HG03064 (cell line): Measurements from ENCODE around the gene PPIF.

ENCODE experiments used
- ATAC-seq: cut with Tn5 transposase; IDR thresholded peaks from one replicate; pipeline ENCODE4 v1.9.1; 2021; ENCODE audit warnings: low read depth; ENCODE audit not compliant: unreplicated experiment

PPIF gene

DNA sequence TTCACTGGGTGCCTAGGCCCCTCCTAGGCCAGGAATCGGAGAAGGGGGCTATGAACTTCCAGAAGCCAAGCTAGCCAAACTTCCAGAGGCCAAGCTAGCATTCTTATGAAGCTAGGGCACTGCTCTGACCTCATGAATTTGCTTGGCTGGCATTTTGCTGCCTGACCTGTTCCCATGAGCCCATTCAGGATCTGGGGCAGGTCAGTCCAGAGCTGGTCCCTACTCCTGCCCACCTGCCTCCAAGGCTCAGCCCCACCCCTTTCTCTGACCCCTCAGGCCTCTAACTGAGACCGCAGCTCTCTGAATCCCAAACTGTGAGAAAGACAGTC is 1.3 kb upstream of the PPIF start:
- ATAC-seq: no peak

DNA sequence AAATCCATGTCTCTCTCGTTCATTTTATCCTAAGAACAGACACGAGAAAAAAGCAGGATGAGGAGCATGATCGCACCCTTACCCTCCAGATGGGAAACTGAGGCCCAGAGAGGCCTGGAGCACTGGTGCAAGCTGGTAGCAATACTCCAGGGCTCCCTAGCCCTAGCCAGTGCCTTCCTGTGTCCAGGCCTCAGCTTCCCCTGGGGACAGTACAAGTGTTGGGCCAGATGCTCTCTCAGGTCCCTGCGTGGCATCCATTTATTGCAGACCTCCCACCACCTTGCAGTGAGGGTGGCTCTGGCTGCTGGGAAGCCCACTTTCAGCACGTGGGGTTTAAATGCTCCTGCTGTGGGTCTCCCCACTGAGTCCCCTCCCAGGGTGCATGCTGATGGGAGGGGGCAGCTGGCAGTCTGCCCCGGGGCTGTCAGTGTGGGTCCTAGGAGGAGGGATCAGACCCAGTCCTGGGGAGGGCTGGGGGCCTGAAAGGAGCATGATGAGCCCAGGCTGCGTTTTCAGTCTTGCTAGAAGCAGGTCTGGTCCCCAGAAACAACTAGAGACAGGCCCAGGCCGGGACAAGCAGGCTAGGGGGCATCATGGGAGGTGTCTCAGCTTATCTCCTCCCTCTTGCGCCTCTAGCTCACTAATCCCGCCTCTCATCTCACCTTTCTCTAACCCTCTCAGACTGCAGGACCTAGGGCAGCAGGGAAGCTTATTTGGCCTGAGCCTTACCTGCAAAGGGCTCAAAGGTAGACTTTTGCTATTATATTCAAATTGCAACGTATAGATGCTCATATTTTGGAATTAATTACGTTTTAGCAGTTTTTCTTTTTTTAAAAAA is 662 bp upstream of the PPIF start:
- no peak for ATAC-seq

DNA sequence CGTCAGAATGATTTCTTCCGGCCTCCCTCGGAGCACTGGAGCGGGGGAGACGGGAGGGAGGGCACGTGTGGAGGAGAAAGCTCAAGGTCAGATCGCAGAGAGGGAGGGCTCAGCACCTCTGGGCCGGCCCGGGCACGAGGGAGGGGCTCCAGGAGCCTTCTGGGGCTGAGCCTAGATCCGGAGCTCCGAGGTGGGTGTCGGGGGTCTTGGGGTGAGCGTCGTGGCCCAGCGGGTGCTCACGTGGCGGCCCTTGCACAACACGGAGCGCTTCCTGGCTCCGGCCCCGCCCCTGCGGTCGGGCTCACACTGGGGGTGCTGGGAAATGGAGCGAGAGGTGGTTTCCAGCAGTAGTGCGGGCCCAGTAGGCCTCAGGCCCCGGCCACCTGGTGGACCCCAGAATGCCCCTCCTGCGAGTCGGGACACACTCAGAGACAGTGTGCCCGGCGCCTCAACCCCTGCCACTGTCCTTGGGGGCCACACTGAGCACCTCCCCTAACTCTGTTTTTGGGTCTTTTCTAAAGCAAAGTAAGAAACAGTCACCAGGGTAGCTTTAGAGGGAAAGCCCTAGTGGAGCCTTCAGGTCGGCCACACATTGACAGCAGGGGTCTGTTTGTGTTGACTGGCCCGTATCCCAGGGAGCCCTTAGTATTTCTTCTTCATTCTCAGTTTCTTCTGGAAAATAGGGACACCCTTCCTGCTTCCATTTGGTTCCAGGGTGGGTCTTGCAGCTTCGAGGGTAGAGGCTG is 798 bp downstream of the PPIF start:
- peak; percentile 53 for ATAC-seq

DNA sequence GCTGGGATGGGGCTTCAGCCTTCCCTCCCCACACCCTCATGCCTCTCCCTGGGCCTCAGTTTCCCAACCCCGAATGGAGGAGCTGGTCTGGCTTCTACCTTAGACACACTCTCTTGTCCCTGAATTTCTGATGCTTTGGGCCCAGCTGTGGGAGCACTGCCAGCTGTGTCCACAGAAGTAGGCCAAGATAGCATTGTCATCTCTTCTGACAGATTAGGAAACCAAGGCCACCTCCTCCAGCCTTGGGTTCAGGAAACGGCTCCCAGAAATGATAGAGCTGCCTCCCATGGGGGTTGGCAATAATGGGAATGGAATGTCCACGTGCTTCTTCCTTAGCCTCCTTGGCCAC is 1.3 kb downstream of the PPIF start:
- ATAC-seq: no peak

DNA sequence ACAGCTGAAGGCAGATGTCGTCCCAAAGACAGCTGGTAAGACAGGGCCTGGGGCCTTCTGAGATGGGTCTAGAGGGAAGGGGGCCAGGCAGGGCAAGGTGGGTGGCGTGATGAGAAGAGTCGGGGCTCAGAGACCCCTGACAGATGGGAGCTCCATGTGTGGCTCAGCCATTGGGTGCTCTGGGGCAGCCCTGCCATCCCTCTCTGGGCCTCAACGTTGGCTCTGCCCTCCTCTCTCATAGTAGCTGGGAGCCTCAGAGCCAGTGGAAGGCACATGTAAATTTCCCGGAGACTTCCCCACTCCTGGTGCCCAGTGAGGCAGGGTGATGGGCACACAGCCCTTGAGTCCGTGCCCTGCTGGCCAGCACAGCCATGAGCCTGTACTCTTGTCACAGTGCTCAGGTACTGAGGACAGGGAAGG is 1.8 kb downstream of the PPIF start:
- ATAC-seq: no peak

DNA sequence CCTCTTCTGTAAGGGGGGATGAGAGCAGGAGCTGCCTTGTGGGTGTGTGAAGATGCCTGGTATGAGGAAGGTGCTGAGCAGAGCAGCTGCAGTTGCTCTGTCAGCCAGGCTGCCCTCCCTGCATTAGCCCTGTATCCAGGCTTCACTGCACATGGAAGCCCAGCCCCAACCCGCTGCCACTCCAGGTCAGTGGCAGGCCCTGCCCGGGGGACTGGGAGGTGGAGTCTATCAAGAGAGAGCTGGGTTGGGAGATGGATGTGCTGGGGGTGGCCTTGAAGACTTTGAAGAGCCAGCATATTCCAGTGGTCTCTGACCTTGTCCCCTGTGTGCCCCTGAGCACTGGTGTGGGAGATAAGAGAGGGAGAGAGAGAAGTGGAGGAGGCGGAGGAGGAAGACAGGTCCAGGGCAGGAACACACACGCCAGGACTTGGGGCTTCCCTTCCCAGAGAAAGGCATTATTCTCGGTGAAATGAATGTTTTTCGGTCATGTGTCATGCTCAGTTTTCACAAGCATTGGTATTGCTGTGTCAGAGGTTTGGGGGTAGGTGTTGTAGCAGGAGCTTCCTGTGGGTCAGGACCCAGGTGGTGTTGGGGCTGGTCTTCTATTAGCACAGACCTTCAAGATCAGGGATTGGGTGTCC is 2.6 kb downstream of the PPIF start:
- ATAC-seq: no peak

DNA sequence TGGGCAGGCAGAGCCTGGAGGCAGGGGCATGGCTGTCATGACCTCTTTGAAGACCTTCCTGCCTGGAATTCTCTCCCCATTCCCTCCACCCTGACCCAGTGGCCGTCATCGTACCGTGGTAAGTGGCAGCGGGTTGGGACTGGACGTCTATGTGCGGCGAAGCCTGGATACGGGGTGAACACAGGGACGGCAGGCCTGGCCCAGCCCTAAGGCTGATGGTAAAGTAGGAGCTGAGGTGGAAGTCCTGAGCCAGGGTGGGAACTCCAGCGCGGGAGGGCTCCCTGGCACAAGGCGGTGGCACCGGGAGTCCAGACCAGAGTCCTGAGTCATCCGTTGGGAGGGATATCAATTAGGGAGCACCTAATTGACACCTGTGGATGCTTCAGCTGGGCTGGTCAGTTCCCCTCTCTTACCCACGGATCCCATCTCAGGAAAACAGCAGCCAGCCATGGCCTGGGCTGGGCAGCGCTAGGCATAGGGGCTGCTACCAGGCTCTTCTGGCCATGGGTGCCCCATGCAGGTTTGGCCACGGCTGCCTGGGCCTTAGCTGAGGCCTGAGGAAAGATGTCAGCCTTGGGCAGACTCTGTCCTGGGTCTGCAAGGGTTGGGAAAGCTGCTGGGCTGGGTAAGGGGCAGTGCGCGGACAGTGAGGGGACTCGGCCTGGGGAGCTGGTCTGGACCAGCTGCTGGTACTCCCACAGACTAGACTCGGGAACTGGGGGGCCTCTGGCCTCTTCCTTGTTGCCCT is 3.3 kb downstream of the PPIF start:
- ATAC-seq: no peak

DNA sequence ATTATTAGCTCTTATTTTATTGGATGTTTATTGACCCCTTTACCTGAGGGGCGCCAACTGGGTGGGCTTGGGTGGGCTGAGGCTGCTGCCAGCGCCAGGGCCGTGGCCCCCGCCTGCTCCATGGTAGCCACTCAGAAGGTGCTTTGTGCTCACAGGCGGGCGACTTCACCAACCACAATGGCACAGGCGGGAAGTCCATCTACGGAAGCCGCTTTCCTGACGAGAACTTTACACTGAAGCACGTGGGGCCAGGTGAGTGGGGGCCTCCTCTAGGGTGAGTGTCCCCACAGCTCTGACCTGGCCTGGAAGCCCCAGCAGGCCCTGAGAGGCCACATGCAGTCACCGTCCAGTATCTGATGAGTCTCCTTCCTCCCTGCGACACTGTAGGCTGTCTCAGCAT is 4.1 kb downstream of the PPIF start:
- no peak for ATAC-seq

DNA sequence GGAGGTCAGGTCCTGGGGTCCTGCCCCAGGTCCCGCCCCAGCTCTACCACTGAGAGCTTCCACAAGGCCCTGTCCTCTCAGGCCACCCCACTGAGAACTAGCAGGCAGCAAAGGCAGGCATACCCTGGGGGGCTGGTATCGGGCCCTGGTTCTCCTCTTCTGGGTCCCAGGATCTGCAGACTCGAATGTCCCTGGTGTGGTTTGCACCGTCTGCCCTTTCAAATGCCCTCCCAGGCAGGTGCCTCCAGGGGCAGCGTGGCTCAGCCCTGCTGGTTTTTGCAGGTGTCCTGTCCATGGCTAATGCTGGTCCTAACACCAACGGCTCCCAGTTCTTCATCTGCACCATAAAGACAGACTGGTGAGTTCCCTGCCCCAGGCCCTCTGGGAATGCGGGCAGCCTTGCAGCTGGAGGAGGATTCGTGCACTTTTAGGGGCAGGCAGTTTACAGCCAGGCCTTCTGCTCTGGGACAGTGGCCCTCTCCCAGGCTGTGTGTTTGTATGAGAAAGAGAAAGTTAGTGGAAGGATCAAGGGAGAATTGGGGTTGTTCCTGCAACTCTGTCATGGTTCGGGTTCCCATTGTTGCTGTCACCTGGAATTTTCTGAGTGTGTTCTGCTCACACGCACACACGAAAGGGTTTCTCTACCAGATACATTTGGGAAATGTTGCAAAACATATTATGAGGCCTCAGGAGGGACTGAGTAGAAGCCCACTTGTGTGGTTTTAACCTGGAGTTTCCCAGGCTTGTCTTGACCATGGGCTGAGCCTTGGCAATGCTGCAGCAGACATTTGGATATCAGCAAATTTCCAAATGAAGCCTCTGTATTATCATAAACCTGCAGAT is 5.0 kb downstream of the PPIF start:
- ATAC-seq: no peak

DNA sequence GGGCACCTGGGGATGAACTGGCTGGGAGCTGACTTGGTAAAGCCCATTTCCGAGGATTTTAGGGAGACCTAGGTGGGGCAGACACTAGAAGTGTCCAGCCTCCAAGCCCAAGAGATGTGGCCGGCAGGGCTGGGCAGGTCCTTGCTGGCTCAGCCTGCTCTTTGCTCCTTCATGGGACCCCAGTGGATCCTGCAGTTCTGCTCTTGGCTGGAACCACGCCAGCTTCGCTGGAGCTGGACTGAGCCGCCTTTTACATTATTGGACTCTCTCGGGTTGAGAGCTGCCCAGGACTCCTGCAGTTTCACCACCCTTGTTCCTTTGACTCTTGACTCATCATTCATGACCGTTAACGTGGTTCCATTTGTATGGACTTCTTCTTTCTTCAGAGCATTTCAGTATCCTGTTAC is 5.7 kb downstream of the PPIF start:
- no peak for ATAC-seq

DNA sequence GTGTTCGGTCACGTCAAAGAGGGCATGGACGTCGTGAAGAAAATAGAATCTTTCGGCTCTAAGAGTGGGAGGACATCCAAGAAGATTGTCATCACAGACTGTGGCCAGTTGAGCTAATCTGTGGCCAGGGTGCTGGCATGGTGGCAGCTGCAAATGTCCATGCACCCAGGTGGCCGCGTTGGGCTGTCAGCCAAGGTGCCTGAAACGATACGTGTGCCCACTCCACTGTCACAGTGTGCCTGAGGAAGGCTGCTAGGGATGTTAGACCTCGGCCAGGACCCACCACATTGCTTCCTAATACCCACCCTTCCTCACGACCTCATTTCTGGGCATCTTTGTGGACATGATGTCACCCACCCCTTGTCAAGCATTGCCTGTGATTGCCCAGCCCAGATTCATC is 6.5 kb downstream of the PPIF start:
- no peak for ATAC-seq

DNA sequence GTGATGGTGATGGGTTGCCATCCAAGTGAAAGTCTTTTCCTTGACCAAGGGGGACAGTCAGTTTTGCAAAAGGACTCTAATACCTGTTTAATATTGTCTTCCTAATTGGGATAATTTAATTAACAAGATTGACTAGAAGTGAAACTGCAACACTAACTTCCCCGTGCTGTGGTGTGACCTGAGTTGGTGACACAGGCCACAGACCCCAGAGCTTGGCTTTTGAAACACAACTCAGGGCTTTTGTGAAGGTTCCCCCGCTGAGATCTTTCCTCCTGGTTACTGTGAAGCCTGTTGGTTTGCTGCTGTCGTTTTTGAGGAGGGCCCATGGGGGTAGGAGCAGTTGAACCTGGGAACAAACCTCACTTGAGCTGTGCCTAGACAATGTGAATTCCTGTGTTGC is 6.9 kb downstream of the PPIF start:
- no peak for ATAC-seq

DNA sequence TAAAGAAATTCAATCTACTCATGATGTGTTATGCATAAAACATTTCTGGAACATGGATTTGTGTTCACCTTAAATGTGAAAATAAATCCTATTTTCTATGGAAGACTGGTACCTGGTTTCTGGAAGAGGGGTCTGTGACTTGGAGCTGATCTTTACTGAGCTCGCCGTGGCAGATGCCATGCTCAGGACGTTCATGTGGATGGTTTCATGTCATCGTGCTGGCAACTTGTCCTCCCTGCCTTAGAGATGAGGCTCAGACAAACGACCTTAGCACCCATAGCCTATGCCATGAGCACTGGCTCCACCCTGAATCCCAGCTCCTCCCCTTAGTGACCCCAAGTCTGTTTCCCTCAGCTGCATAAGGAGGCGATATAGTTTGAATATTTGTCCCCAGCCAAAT is 7.3 kb downstream of the PPIF start:
- ATAC-seq: no peak

DNA sequence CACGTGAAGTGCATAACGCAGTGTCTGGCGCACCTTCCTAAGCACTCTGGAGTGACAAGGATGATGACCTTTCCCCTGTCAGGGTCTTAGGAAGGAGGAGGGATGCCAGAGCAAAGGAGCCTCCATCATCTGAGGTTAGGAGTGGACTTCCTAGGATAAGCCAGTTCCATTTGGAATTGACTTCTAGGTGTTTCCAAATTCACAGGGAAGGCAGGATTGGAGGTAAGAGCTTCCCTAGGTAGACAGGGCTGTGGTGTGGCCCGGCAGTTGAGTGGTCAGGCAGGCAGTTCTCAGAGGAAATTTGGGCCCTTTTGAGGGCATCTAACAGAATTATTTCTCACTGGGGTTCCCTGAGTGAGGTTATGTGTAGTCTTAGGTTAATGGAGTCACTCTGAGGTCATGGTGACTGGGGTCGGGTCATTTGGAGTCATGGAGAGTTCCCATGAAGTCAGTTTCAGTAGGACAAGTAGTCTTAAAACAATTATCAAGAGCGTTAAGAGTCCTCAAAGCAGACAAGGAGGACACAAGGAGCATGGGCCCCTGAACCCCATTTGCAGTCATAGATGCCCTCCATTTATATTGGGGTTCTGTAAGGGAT is 8.2 kb downstream of the PPIF start:
- no peak for ATAC-seq

DNA sequence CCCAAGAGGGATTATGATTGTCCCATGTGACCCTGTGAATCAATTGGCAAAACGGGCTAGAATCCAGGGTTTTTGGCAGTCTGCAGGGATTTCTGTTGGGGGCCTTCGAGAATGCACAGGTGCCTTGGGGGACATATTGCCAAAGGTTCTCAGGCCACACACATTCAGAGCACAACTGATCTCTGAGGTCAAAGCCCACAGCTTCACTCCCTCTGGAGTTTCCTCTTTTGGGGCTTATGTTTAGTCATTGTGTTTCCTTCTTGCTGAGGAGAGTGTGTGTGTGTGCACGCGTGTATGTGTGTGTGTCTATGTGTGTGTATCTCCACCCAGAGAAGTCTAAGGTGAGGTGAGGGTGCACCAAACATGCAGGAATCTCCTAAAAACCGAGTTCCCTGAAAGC is 8.8 kb downstream of the PPIF start:
- ATAC-seq: no peak

DNA sequence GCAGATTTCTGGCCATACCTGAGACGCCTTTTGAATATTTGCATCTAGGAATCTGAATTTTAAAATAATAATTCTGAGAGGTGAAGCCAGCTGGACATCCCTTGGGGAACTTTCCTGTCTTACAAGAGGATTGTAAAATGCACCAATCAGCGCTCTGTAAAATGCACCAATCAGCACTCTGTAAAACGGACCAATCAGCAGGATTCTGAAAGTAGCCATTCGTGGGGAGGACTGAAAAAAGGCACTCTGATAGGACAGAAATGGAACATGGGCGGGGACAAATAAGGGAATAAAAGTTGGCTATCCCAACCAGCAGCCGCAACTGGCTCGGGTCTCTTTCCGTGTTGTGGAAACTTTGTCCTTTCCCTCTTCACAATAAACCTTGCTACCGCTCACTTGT is 9.9 kb downstream of the PPIF start:
- no peak for ATAC-seq

DNA sequence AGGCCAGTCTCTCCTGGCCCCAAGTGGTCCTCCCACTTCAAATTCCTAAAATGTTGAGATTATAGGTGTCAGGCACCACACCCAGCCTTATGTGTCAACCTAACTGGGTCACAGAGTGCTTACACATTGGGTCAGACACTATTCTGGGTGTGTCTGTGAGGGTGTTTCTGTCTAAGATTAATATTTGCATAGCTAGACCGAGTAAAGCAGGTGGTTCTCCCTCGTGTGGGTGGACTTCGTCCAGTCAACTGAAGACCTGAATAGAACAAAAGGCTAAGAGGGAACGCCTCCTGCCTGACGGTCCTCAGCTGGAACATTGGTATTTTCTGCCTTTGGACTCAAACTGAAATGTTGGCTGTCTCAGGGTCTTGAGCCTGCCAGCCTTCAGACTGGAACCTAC is 11.5 kb downstream of the PPIF start:
- no peak for ATAC-seq

DNA sequence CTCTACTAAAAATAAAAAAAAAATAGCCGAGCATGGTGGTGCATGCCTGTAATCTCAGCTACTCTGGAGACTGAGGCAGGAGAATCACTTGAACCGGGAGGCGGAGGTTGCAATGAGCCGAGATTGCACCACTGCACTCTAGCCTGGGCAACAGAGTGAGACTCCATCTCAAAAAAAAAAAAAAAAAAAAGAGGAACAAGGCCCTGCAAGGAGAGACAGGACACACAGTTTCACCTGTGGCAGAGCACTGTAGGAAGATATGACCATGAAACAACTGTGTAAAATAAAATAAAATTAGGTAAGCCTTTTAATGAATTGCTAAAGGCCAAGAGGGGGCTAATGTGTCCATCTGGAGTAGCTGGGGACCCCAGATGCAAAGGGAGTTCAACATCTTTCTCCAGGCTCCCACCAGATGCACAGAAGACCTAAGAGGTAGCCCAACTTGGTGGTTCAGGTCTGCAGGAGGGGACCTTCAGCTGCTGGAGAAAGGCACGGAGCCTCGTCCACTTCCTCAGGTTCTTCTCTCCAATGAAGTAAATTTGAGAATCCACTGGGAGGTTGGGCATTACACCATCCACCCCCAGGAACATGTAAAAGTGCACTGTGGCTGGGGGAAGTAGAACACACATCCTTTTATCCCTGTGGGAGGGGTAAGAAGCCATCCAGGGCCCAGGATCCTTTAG is 12.7 kb downstream of the PPIF start:
- no peak for ATAC-seq
